Activated CD8-positive, alpha-beta T cell treated with anti-CD3 and anti-CD28 coated beads for 36 hours (primary cell): ENCODE data around the gene PRKCQ. TPM values are rescaled to one million over a fixed set of nuclear protein-coding genes. Genes with fewer than 3 reads are reported as not detected.
A peak's percentile ranks its signal among the peaks of the same experiment; 100 is the strongest.

ENCODE experiments used
- ATAC-seq: fragments of 200-7000 bp; cut with Tn5 transposase; one replicate; pipeline ENCODE4 v1.10.0; 2021; ENCODE audit warnings: mild to moderate bottlenecking, moderate library complexity
- CTCF ChIA-PET: fragments of 350-600 bp; sonication (Branson Sonifier 250); formaldehyde crosslinking; loops from one replicate; lab custom pipeline; 2021; ENCODE audit warnings: antibody characterized with exemption; lab: Charles Lee
- POLR2A ChIA-PET: fragments of 350-600 bp; sonication (Branson Sonifier 250); formaldehyde crosslinking; loops from one replicate; lab custom pipeline; 2021; ENCODE audit warnings: antibody characterized with exemption; lab: Charles Lee
- DNase-seq: peaks from one replicate; pipeline ENCODE4 v3.0.0-alpha.2; 2020
- H3K27ac Mint-ChIP-seq: one replicate; pipeline ENCODE4 v1.8.0; 2021; ENCODE audit warnings: mild to moderate bottlenecking, mixed read lengths
- H3K27me3 Mint-ChIP-seq: one replicate; pipeline ENCODE4 v1.8.0; 2021; ENCODE audit warnings: mixed read lengths
- H3K36me3 Mint-ChIP-seq: one replicate; pipeline ENCODE4 v1.8.0; 2021; ENCODE audit warnings: low read depth, mixed read lengths
- H3K4me1 Mint-ChIP-seq: one replicate; pipeline ENCODE4 v1.8.0; 2021; ENCODE audit warnings: low read depth, mixed read lengths
- H3K4me3 Mint-ChIP-seq: one replicate; pipeline ENCODE4 v1.8.0; 2021; ENCODE audit warnings: mild to moderate bottlenecking, moderate library complexity, mixed read lengths
- H3K9me3 Mint-ChIP-seq: one replicate; pipeline ENCODE4 v1.8.0; 2021; ENCODE audit warnings: mixed read lengths
- intact Hi-C: fragments of 100-400 bp; cut with micrococcal nuclease; formaldehyde crosslinking; loops from one replicate; pipeline ENCODE4 v1.10.0; 2022
- total RNA-seq, 2 experiments: library from RNA; stranded (reverse); gene quantifications; one replicate each; pipeline ENCODE4 v1.2.3, GENCODE V29; 2021
- TF ChIP-seq, protein P1 (sequence below): fragments of 200-600 bp; IDR thresholded peaks from one replicate; pipeline ENCODE4 v1.8.0; 2022; ENCODE audit warnings: antibody characterized with exemption, mild to moderate bottlenecking

The PRKCQ gene
- total RNA-seq, 2 experiments from 2014 or later, result 46.3 to 47.1 TPM

DNA sequence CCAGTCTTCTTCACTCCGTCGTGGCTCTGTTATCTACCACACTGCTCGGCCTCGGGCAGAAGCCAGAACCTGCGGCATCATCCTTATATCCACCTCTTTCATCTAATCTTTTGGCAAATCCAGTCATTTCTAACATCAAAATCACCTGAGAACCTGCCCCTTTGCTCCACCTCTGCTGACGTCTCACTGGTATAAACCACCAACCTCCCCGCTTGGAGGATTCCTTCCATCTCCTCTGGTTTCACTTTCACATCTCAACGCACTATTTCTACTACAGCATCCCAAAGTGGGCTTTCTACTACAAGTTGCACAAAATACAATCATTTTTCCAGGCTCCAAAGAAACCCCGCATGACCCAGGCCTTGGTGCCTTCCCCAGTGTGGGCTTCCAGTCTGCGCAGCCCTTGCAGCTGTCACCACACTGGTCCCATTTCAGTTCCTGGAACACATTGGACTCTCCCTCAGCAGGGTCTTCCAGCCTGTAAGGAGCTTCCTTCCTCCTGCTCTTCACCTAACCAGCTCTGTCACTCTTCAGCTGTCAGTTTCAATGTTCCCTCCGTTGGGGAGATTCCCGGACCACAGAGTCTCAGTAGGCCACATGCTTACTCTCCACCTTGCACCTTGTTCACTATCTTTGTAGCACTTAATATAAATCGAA is 85.0 kb downstream of the PRKCQ start:
- Mint-ChIP-seq H3K4me1 (peaks cover 29% of the 10 kb centered on the region), H3K27ac (no peak overlapping the region), H3K27me3 (no peaks in the 10 kb centered on the region), H3K4me3 (no peak overlapping the region), H3K36me3 (peaks cover 48% of the 10 kb centered on the region), H3K9me3 (peaks cover 4% of the 10 kb centered on the region)
- intact Hi-C loops, result loop anchor here (2.0 kb wide), 1 partner anchor 22 kb away; no protein-coding TSS in a partner anchor
- TF ChIP-seq, protein P1, sequence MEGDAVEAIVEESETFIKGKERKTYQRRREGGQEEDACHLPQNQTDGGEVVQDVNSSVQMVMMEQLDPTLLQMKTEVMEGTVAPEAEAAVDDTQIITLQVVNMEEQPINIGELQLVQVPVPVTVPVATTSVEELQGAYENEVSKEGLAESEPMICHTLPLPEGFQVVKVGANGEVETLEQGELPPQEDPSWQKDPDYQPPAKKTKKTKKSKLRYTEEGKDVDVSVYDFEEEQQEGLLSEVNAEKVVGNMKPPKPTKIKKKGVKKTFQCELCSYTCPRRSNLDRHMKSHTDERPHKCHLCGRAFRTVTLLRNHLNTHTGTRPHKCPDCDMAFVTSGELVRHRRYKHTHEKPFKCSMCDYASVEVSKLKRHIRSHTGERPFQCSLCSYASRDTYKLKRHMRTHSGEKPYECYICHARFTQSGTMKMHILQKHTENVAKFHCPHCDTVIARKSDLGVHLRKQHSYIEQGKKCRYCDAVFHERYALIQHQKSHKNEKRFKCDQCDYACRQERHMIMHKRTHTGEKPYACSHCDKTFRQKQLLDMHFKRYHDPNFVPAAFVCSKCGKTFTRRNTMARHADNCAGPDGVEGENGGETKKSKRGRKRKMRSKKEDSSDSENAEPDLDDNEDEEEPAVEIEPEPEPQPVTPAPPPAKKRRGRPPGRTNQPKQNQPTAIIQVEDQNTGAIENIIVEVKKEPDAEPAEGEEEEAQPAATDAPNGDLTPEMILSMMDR, result no peak
- peak; percentile 42 for ATAC-seq
- peak; percentile 77 for DNase-seq
- ChIA-PET POLR2A (interaction anchor here (0.7 to 4.0 kb wide), 9 partner anchors 9 to 89 kb away, joined by 3 to 18 read pairs (median 5); no protein-coding TSS in a partner anchor), CTCF (interaction anchor here (1.5 to 2.3 kb wide), 2 partner anchors 23 to 86 kb away, joined by 4 to 5 read pairs; no protein-coding TSS in a partner anchor)

DNA sequence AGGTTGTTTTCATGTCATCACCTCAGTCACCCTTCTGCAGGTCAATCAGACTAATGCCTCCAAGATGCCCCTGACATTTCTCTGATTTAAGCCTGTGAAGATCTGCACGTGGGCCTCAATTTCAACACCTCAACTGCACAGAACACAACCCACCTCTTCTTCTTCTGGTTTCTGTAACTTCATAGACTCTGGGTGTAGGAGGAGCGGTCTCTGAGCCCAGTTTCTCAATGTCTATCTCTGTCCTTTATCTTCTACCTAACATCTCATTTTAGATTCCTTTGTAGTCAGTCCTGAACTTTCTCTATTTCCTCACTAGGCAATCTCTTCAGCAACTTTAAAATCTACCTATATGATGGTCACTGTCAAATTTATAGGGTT is 85.6 kb downstream of the PRKCQ start:
- peaks cover 54% of the 10 kb centered on the region for H3K36me3 Mint-ChIP-seq
- intact Hi-C loops, result loop anchor here (2.0 kb wide), 1 partner anchor 22 kb away; no protein-coding TSS in a partner anchor

DNA sequence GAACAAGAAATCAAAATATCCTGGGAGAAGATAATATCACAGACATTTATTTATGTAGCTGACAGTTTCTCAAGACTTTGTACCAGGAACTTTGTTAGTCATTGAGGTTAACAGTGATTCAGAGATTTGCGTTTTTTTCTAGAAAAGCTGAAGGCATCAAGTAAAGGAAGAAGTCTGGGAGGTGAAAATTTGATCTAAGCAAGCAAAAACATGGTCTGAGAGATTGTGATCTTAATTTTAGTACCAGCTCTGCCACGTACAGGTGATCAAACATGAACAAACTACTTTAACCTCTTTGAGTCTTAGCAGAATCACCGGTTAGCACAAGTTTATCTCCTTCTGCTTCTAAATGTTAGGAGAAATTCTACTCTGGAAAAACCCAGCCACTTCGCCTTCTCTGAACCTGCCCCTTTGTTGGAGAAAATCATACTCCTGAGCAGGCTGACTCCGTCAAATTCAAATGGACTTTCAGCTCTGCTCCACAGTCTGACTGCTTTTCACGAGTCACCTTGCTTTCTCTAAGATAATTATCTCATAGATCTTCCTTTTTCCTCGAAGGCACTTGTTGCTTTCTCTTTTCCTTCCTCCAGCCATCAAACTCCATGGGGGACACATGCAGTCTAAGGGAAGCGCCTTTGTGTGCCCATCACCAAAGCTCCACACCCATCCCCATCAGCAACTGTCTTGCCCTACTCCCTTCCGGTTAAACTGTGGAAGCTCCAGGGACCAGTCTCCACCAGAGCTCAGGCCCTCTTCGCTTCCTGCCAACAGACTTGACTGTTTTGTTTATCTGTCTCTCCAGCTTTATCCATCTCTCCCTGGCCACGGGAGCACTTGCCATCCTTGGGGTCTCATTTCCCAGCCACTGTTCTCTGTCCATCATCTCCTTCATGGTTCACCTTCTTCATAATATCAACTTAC is 86.3 kb downstream of the PRKCQ start:
- POLR2A ChIA-PET, result interaction anchor here (0.9 to 4.0 kb wide), 14 partner anchors 9 to 87 kb away, joined by 3 to 21 read pairs (median 6); partner anchors contain the start of gene PRKCQ
- no peak overlapping the region for H3K27ac Mint-ChIP-seq
- peaks cover 28% of the 10 kb centered on the region for H3K4me1 Mint-ChIP-seq
- H3K9me3 Mint-ChIP-seq, result no peaks in the 10 kb centered on the region
- no peak overlapping the region for H3K4me3 Mint-ChIP-seq
- ATAC-seq (peak; percentile 24), DNase-seq (no peak)
- peaks cover 56% of the 10 kb centered on the region for H3K36me3 Mint-ChIP-seq
- intact Hi-C loops, result loop anchor here (2.0 kb wide), 3 partner anchors 13 to 85 kb away; no protein-coding TSS in a partner anchor
- no peaks in the 10 kb centered on the region for H3K27me3 Mint-ChIP-seq
- TF ChIP-seq, protein P1, result no peak
- CTCF ChIA-PET, result interaction anchor here (0.8 to 4.2 kb wide), 14 partner anchors 9 to 185 kb away, joined by 3 to 27 read pairs (median 4); no protein-coding TSS in a partner anchor

More for the DNA sequence above, 85.6 kb downstream of the PRKCQ start:
- no peak overlapping the region for H3K27ac Mint-ChIP-seq
- DNase-seq (peak; percentile 37), ATAC-seq (peak; percentile 24)
- peaks cover 4% of the 10 kb centered on the region for H3K9me3 Mint-ChIP-seq
- H3K27me3 Mint-ChIP-seq, result no peaks in the 10 kb centered on the region
- H3K4me1 Mint-ChIP-seq, result peaks cover 28% of the 10 kb centered on the region
- TF ChIP-seq, protein P1, result no peak
- no peak overlapping the region for H3K4me3 Mint-ChIP-seq
- CTCF ChIA-PET, result interaction anchor here (0.8 to 4.2 kb wide), 9 partner anchors 8 to 184 kb away, joined by 3 to 27 read pairs (median 5); no protein-coding TSS in a partner anchor
- POLR2A ChIA-PET, result interaction anchor here (1.1 to 4.0 kb wide), 13 partner anchors 8 to 86 kb away, joined by 3 to 21 read pairs (median 7); partner anchors contain the start of gene PRKCQ

DNA sequence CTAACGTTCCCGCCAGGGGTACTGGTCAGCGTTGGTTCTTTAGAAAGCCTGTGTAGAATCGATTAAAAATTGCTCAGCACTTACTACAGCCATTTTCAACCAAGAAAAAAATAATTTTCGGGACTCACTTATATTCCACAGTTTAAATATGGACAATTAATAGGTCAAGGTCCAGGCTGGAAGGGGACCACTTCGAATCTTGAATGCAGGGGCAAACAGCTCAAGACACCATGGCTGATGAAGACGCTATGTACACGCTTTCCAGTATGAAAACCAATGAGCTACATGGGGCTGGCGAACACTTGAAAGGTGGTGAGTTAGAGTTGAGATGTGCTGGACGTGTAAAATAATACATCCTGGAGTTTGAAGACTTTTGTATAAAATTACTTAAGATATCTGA is 87.2 kb downstream of the PRKCQ start:
- H3K27me3 Mint-ChIP-seq, result no peaks in the 10 kb centered on the region

More for the DNA sequence above, 87.2 kb downstream of the PRKCQ start:
- no peak overlapping the region for H3K4me3 Mint-ChIP-seq
- H3K4me1 Mint-ChIP-seq, result peaks cover 28% of the 10 kb centered on the region
- ChIA-PET CTCF (interaction anchor here (0.8 to 4.2 kb wide), 11 partner anchors 8 to 186 kb away, joined by 3 to 27 read pairs (median 4); no protein-coding TSS in a partner anchor), POLR2A (interaction anchor here (0.9 to 4.0 kb wide), 12 partner anchors 11 to 153 kb away, joined by 3 to 21 read pairs (median 6); partner anchors contain the start of gene PRKCQ)
- peak overlapping the region; percentile 96 for H3K27ac Mint-ChIP-seq
- H3K9me3 Mint-ChIP-seq, result no peaks in the 10 kb centered on the region
- peaks cover 50% of the 10 kb centered on the region for H3K36me3 Mint-ChIP-seq
- TF ChIP-seq, protein P1, result no peak
- ATAC-seq (no peak), DNase-seq (no peak)
- intact Hi-C loops, result loop anchor here (2.0 kb wide), 2 partner anchors 14 to 86 kb away; no protein-coding TSS in a partner anchor
